Right lobe of liver (tissue), 6 donors: ENCODE measurements around the gene STPG1. TPM values are rescaled to one million over a fixed set of nuclear protein-coding genes. Genes with fewer than 3 reads are reported as not detected.
A peak's percentile ranks its signal among the peaks of the same experiment; 100 is the strongest.

Source experiments
- ATAC-seq, 4 donors: fragments of 200-7000 bp; cut with Tn5 transposase; one replicate each; pipeline ENCODE4 v1.9.1; 2020; ENCODE audit warnings: mild to moderate bottlenecking in 4 of 4, moderate library complexity in 4 of 4
- DNase-seq, 3 donors: peaks; one replicate each; pipeline ENCODE4 v3.0.0-alpha.2; 2020
- H3K27ac ChIP-seq, 3 donors: fragments of 200-600 bp; one replicate each; pipeline ENCODE4 v1.8.0; 2022
- H3K27me3 ChIP-seq, 2 donors: fragments of 200-600 bp; one replicate each; pipeline ENCODE4 v1.8.0; 2022
- H3K36me3 ChIP-seq, 4 donors: fragments of 200-600 bp; sonication (generic) in 1 of 4; one replicate each; pipeline versions ENCODE4 v1.5.1 to v1.8.0; 2017 to 2022; ENCODE audit warnings: control low read depth in 1 of 4
- H3K4me1 ChIP-seq, 4 donors: fragments of 200-600 bp; sonication (generic) in 1 of 4; one replicate each; pipeline versions ENCODE4 v1.5.1 to v1.8.0; 2017 to 2022; ENCODE audit warnings: control low read depth in 1 of 4
- H3K4me3 ChIP-seq, 3 donors: fragments of 200-600 bp; one replicate each; pipeline ENCODE4 v1.8.0; 2022
- H3K9me3 ChIP-seq, 4 donors: fragments of 200-600 bp; sonication (generic) in 1 of 4; one replicate each; pipeline versions ENCODE4 v1.5.1 to v1.8.0; 2017 to 2022; ENCODE audit warnings: control low read depth in 1 of 4
- POLR2A ChIP-seq: fragments of 450-650 bp; IDR thresholded peaks from one replicate; pipeline ENCODE4 v1.6.1; 2017; ENCODE audit warnings: antibody characterized with exemption, mild to moderate bottlenecking
- WGBS: methylation state at CpG from one replicate; pipeline ENCODE4 v1.1.6; 2018; ENCODE audit warnings: low coverage, low lambda C conversion rate; ENCODE audit not compliant: insufficient coverage; ENCODE audit errors: missing lambda C conversion rate; 5-methylcytosine and 5-hydroxymethylcytosine counted together
- intact Hi-C, 2 donors: fragments of 100-400 bp; cut with DNase I; formaldehyde crosslinking; loops; one replicate each; pipeline versions ENCODE4 v1.11.2 to v1.14.1; 2022
- total RNA-seq, 6 experiments: library from RNA; depleted of rRNA in 2 of 6; stranded (reverse); fragments of >200 nt in 2 of 6; fragmentation: NEBNext Ultra II Directional in 3 of 6; extraction: Animal tissue kit (Norgen Biotek cat#: 25700) in 3 of 6; gene quantifications; one replicate each; pipeline versions ENCODE4 v1.1.0 to v1.2.4, GENCODE V29; 2016 to 2023
- TF ChIP-seq, protein P1 (sequence below), 4 donors: fragments of 200-600 bp in 3 of 4; fragments of 450-650 bp in 1 of 4; IDR thresholded peaks; one replicate each; pipeline versions ENCODE4 v1.5.1 to v1.8.0; 2016 to 2022; ENCODE audit warnings: antibody characterized with exemption in 4 of 4, mild to moderate bottlenecking in 2 of 4
- donor health status: DM: no; HTN: yes; CAD: no.
- donor health status: DM: no; HTN: no; CAD: no.
- donor health status: DM: no; HTN: no; CAD: no.
- donor health status: DM: no; HTN: yes; CAD: no.
- donor health status: DM: no; HTN: yes; CAD: no.

Gene STPG1
- total RNA-seq, 6 experiments from 2014 or later = 1.0 to 3.6 (median 1.7) TPM

DNA sequence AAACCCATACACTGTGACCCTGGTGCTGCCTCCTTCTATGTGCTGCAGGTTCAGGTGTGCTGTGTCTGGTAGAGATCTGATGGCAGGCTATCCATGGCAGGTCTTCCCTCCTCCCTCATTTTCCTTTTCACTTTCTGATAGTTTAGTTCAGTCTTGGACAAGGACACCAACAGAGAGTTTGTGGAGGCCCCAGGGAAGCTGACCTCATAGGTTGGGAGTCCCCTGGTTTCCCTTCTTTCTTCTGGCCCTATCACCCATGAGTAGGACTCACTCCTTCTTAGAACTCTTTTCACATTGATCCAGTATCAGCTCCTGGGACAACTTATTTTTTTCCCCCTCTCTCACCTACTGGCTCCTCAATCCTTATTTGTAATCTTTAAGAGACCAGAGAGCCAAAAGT is 86.1 kb downstream of the STPG1 start:
- H3K9me3 ChIP-seq = no peaks in the 10 kb centered on the region
- H3K27me3 ChIP-seq = no peaks in the 10 kb centered on the region
- no peaks in the 10 kb centered on the region for H3K36me3 ChIP-seq
- ATAC-seq (no peak), DNase-seq (no peak)
- H3K4me3 ChIP-seq = no peak overlapping the region
- H3K27ac ChIP-seq = no peak overlapping the region
- TF ChIP-seq, protein P1, sequence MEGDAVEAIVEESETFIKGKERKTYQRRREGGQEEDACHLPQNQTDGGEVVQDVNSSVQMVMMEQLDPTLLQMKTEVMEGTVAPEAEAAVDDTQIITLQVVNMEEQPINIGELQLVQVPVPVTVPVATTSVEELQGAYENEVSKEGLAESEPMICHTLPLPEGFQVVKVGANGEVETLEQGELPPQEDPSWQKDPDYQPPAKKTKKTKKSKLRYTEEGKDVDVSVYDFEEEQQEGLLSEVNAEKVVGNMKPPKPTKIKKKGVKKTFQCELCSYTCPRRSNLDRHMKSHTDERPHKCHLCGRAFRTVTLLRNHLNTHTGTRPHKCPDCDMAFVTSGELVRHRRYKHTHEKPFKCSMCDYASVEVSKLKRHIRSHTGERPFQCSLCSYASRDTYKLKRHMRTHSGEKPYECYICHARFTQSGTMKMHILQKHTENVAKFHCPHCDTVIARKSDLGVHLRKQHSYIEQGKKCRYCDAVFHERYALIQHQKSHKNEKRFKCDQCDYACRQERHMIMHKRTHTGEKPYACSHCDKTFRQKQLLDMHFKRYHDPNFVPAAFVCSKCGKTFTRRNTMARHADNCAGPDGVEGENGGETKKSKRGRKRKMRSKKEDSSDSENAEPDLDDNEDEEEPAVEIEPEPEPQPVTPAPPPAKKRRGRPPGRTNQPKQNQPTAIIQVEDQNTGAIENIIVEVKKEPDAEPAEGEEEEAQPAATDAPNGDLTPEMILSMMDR (IDR thresholded peaks at IDR 0.05) = no peak
- TF ChIP-seq POLR2A = no peak
- intact Hi-C loops = no loop called here
- H3K4me1 ChIP-seq = no peaks in the 10 kb centered on the region

DNA sequence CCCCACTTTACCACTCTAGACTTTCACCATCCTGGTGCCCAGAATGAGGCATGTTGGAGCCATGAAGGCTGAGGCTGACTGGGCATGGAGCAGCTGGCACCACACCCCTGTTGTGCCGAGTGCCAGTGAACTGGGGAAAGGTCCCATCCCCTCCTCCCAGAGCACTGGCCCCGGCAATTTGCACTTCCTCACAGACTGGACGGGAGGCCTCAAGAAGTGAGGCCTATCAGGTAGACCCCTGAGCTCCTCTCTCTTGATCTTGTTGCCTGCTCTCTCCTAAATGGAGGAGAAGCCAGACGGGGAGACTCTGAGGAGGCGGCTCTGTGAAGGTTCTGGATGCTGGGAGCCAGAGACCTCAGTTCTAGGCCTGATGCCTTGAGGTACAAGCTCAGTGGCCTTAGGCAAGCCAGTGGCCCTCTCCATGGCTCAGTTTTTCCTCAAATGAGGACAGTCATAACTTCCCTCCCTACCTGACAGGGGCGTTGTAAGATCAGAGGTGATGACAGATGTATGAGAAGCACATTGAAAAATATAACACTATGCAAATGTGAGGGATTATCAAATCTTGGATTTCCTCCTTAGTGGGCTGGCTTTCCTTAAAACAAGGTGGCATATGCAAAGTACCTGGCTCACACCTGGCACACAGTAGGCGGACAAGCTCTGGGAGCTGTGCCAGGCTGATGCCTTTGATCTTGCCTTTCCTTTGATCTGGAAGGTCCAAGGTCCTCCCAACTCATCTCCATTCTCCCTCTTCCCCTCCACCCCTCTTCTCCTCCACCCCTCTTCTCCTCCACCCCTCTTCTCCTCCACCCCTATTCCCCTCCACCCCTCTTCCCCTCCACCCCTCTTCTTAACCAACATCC is 87.8 kb downstream of the STPG1 start:
- TF ChIP-seq, protein P1 (IDR thresholded peaks at IDR 0.05) = no peak
- TF ChIP-seq POLR2A = no peak
- Histone ChIP-seq H3K27ac (no peak overlapping the region), H3K27me3 (no peaks in the 10 kb centered on the region), H3K4me3 (no peak overlapping the region), H3K36me3 (no peaks in the 10 kb centered on the region), H3K4me1 (peaks cover 0 to 9% (median under 1%) of the 10 kb centered on the region in 4 donors), H3K9me3 (no peaks in the 10 kb centered on the region)
- ATAC-seq = no peak
- no peak for DNase-seq
- intact Hi-C loops = no loop called here
- WGBS = 43% methylated on average over 1 of the region's 7 CpGs

DNA sequence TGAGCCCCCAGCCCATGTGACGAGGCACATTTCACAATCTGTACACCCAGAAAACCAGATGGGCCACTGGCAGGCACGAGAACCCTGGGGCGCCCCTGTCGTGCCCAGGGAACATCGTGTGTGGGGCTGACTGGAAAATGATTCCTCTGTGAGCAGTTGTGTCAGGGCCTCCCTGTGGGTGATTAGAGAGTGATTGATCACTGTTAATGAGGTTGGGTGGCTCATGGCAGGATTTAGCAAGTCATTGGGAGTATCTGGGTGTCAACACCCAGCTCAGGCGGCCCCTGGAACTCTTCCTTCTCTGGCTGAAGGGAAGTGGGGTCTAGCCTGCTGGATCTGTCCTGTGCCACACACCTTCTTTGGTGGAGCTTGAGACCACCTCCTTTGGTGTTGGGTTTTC is 88.7 kb downstream of the STPG1 start:
- no CpG with 5 or more reads among the region's 6 CpGs for WGBS

DNA sequence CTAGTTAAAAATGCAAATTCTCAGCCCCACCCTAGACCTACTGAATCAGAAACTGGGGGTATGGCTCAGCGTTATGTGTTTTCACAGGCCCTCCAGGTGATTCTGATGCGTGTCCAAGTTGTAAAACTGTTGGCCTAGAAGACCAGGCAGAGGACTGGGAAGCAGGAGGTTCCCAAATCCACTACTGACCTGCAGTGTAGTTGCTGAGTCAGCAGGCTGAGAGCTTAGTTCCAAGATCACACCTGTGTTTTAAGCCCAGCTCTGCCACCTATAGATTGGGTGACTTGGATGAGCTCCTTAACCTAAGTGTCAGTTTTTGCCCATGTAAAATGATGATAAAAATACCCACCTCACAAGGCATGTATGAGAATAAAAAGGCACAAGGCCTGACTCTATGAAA is 90.3 kb downstream of the STPG1 start:
- Histone ChIP-seq H3K36me3 (no peaks in the 10 kb centered on the region), H3K27me3 (no peaks in the 10 kb centered on the region), H3K4me3 (no peak overlapping the region), H3K9me3 (no peaks in the 10 kb centered on the region), H3K4me1 (peaks cover 0 to 21% (median under 1%) of the 10 kb centered on the region in 4 donors), H3K27ac (no peak overlapping the region)
- DNase-seq (no peak), ATAC-seq (peak in 2 of 4 donors; percentile 11 to 26)
- no peak for TF ChIP-seq POLR2A
- TF ChIP-seq, protein P1 (IDR thresholded peaks at IDR 0.05) = peak in 1 of 4 donors; percentile 14
- intact Hi-C loops = no loop called here
- 100% methylated on average over 1 of the region's 2 CpGs for WGBS

More for the DNA sequence above, 88.7 kb downstream of the STPG1 start:
- DNase-seq (no peak), ATAC-seq (no peak)
- H3K27ac ChIP-seq = no peak overlapping the region
- H3K4me3 ChIP-seq = no peak overlapping the region
- peaks cover 0 to 19% (median under 1%) of the 10 kb centered on the region in 4 donors for H3K4me1 ChIP-seq
- no peak for TF ChIP-seq POLR2A
- TF ChIP-seq, protein P1 (IDR thresholded peaks at IDR 0.05) = no peak
- intact Hi-C loops = no loop called here
- H3K27me3 ChIP-seq = no peaks in the 10 kb centered on the region
- H3K9me3 ChIP-seq = no peaks in the 10 kb centered on the region
- no peaks in the 10 kb centered on the region for H3K36me3 ChIP-seq
